Activated naive CD8-positive, alpha-beta T cell treated with anti-CD3 and anti-CD28 coated beads for 36 hours (primary cell): ENCODE results near the gene KRT86. TPM values are rescaled to one million over a fixed set of nuclear protein-coding genes. Genes with fewer than 3 reads are reported as not detected.
"Not testable (repeated sequence)": the region's sequence is repeated elsewhere in the genome, so short reads cannot be mapped to it uniquely, and the experiment has no call there.

ENCODE experiments used
- DNase-seq: peaks from one replicate; pipeline ENCODE4 v3.0.0; 2021
- H3K27ac Mint-ChIP-seq: one replicate; pipeline ENCODE4 v1.8.0; 2022; ENCODE audit warnings: mild to moderate bottlenecking, moderate library complexity, mixed read lengths
- H3K27me3 Mint-ChIP-seq: one replicate; pipeline ENCODE4 v1.8.0; 2022; ENCODE audit warnings: mild to moderate bottlenecking, mixed read lengths
- H3K36me3 Mint-ChIP-seq: one replicate; pipeline ENCODE4 v1.8.0; 2021; ENCODE audit warnings: mild to moderate bottlenecking, mixed read lengths
- H3K4me1 Mint-ChIP-seq: one replicate; pipeline ENCODE4 v1.8.0; 2021; ENCODE audit warnings: mixed read lengths
- H3K4me3 Mint-ChIP-seq: one replicate; pipeline ENCODE4 v1.8.0; 2022; ENCODE audit warnings: mild to moderate bottlenecking, moderate library complexity, mixed read lengths
- H3K9me3 Mint-ChIP-seq: one replicate; pipeline ENCODE4 v1.8.0; 2022; ENCODE audit warnings: mixed read lengths
- total RNA-seq, 2 experiments: library from RNA; stranded (reverse); gene quantifications; one replicate each; pipeline ENCODE4 v1.2.3, GENCODE V29; 2021

The KRT86 gene
- total RNA-seq, 2 experiments from 2014 or later = not detected

GRCh38 chr12:52245259-52245961, 29.0 kb upstream of the KRT86 start:
- Mint-ChIP-seq H3K4me1 (peaks cover 32% of the 10 kb centered on the region), H3K27me3 (peaks cover 29% of the 10 kb centered on the region), H3K4me3 (no peak overlapping the region), H3K36me3 (no peaks in the 10 kb centered on the region), H3K9me3 (no peaks in the 10 kb centered on the region), H3K27ac (no peak overlapping the region)
- DNase-seq = no peak

- Mint-ChIP-seq H3K36me3 (no peaks in the 10 kb centered on the region), H3K27me3 (peaks cover 33% of the 10 kb centered on the region), H3K9me3 (no peaks in the 10 kb centered on the region), H3K27ac (no peak overlapping the region), H3K4me1 (peaks cover 32% of the 10 kb centered on the region), H3K4me3 (no peak overlapping the region)
- DNase-seq = no peak
These were observed 28.4 kb upstream of the KRT86 start for GRCh38 chr12:52245962-52246569.

DNA sequence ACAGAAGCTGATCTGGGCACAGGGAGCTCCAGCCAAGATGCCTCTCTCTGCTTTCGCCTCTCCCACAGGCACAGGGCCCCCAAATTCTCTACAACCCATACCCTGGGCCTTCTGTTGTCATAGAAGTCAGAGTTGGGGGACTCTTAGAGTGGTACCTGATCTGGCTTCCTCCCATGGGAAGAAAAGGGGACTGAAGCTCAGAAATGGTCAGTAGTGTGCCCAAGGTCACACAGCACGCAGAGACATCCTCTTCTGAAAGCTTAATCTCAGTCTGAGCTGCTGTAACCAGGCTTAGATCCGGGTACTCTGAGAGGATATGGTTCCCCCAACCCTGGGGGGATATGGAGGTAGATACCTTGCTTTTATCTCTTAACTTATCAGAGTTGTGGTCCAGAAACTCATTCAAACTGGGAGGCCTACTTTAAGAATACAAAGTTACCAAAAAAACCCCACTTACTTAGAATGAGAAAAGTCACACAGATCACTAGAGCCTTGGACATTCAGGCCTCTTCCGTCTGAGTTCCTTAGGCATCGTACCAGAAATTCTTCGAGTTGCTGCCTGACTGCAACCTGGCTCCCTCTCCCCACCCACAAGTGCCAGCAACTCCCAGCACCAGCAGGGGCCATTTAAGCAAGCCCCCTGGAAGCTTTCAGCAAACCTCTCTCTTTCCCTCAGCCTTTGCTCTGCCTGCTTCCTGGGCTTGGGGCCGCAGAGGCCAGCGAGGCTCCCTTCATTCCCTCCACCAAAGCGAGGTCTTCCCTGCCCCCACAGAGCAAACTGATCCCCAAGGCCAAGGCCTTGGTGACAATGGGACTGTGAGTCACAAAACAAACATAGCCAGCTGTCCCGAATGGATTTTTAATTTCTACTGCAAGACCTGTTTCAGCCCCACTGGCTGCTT, 27.5 kb upstream of the KRT86 start:
- Mint-ChIP-seq H3K9me3 (no peaks in the 10 kb centered on the region), H3K27ac (no peak overlapping the region), H3K36me3 (peaks cover 2% of the 10 kb centered on the region), H3K27me3 (peaks cover 40% of the 10 kb centered on the region), H3K4me1 (peaks cover 38% of the 10 kb centered on the region), H3K4me3 (no peak overlapping the region)
- DNase-seq = no peak

DNA sequence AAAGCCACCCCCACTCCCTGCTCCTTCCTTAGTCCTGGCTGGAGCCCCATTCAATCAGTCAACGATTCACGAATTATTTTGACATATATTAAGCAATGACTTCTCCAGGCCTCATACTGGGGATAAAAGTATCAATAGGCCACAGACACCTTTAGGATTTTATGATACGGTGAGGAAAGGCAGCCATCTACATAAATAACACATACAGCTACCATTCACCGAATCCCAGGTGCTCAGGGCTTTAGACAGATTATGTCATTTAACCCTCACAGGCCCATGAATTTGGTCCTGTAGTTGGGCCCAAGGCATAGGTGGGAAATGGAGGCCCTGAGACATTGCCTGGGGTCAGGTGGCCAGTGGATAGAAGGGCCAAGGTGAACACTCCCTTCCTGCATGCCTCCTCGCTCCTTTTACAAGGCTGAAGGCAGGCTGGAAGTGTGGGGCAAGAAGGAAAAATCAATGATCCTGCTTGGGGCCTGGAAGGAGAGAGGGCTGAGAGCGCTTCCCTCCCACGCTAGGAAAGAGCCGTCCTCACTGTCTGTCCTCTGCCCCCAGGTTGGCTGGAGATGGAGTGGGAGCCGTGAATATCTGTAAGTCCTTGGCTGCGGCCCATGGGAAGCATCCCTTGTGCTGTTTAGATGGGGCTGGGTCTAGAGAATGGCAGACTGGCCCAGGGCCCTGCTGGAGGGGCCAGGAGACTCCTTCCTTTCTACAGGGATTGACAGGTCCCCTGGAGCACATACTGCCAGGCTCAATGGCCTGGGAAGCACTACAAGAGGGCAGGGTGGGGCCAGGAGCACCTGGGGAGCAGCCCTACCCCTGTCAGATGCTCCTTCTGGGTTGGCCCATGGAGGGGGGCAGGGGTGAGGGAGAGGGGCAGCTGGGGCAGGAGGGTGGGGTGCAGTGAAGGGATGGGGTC, 26.6 kb upstream of the KRT86 start:
- H3K27ac Mint-ChIP-seq = no peak overlapping the region
- DNase-seq = no peak
- H3K36me3 Mint-ChIP-seq = peaks cover 2% of the 10 kb centered on the region
- no peak overlapping the region for H3K4me3 Mint-ChIP-seq
- H3K9me3 Mint-ChIP-seq = no peaks in the 10 kb centered on the region
- peaks cover 38% of the 10 kb centered on the region for H3K4me1 Mint-ChIP-seq
- peaks cover 42% of the 10 kb centered on the region for H3K27me3 Mint-ChIP-seq

DNA sequence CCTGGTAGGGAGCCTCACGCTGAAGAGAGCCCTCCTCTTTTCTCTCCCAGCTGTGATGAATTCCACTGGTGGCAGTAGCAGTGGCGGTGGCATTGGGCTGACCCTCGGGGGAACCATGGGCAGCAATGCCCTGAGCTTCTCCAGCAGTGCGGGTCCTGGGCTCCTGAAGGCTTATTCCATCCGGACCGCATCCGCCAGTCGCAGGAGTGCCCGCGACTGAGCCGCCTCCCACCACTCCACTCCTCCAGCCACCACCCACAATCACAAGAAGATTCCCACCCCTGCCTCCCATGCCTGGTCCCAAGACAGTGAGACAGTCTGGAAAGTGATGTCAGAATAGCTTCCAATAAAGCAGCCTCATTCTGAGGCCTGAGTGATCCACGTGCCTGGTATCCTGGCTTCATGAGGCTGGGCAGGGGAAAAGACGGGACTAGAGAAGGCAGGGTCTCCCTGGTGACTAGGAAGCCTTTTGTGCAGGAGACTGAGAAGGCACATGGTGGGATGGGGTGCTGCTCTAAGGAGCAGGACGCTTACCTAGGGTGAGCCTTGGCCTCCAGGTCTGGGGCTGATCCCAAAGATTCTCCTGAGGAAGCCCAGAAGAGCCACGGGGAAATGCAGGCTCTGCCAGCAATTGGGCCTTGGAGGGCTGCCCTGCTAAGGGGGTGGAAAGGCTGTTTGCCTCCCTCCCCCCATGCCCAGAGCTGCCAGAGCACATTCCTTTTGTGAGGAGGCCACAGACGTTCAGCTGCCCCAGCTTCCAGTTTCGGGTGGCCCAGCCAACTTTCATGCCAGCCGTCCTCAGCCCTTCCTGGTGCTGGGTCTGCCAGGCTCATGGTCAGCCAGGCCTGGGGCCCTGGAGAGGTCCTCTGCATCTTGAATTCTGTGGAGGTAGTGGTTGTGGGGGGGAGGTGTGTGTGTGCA, 25.6 kb upstream of the KRT86 start:
- peaks cover 30% of the 10 kb centered on the region for H3K4me1 Mint-ChIP-seq
- no peak for DNase-seq
- H3K4me3 Mint-ChIP-seq = no peak overlapping the region
- peaks cover 2% of the 10 kb centered on the region for H3K36me3 Mint-ChIP-seq
- H3K27ac Mint-ChIP-seq = no peak overlapping the region
- no peaks in the 10 kb centered on the region for H3K9me3 Mint-ChIP-seq
- H3K27me3 Mint-ChIP-seq = peaks cover 42% of the 10 kb centered on the region

DNA sequence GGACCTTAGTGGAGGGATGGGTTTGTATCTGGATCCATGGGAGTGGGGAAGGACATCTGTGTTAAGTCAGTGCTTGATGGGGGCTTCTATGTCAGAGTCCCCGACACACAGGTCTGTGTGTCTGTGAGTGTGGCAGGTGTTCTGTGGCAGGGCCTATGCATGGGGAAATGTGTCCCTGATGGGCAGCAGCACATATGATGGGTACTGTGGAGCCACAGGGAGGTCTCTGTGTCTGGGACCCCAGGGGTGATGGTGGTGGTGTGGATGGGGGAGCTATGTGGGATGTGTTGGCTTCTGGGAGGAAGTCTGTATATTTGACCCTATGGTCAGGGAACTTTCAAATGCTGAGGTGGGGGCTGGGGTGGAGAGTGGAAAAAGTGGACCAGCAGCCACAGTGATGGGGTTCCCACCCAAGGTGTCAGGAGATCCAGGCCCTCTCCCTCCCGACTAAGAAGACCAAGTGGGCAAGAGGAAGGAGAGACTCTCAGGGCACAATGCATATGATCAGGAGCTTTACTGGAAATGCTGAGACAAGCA, 24.9 kb upstream of the KRT86 start:
- H3K27me3 Mint-ChIP-seq = peaks cover 42% of the 10 kb centered on the region
- peaks cover 2% of the 10 kb centered on the region for H3K36me3 Mint-ChIP-seq
- H3K4me1 Mint-ChIP-seq = peaks cover 24% of the 10 kb centered on the region

GRCh38 chr12:52250048-52250990, 24.1 kb upstream of the KRT86 start:
- H3K27me3 Mint-ChIP-seq = peaks cover 49% of the 10 kb centered on the region
- H3K9me3 Mint-ChIP-seq = no peaks in the 10 kb centered on the region
- H3K27ac Mint-ChIP-seq = no peak overlapping the region
- H3K4me1 Mint-ChIP-seq = peaks cover 20% of the 10 kb centered on the region
- peaks cover 2% of the 10 kb centered on the region for H3K36me3 Mint-ChIP-seq
- H3K4me3 Mint-ChIP-seq = no peak overlapping the region
- no peak for DNase-seq

More for the DNA sequence above, 24.9 kb upstream of the KRT86 start:
- no peak for DNase-seq
- H3K4me3 Mint-ChIP-seq = no peak overlapping the region
- H3K27ac Mint-ChIP-seq = no peak overlapping the region
- no peaks in the 10 kb centered on the region for H3K9me3 Mint-ChIP-seq

DNA sequence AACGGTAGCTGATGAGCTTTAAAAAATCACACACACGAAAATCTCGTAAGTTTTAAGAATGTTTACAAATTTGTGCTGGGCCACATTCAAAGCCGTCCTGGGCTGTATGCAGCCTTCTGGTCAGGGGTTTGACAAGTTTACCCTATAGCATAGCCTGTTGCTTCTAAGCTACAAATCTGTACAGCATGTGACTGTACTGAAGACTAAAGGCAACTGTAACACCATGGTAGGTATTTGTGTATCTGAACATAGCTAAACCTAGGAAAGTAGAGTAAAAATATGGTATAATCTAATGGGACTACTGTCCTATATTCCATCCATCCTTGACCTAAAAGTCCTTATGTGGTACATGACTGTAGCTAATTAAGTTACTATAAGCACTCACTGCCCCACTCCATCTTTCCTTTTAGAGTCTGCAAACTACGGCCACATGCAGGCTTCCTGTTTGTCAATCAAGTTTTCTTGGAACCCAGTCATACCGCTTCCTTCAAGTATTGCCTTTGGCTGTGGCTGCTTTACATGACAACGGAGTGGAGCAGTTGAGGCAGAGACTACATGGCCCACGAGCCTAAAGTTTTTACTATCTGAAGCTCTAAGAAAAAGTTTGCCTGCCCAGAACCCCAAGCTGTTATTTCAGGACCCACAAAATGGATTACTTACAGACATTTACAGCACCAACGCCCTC, 22.9 kb upstream of the KRT86 start:
- H3K27ac Mint-ChIP-seq = no peak overlapping the region
- no peaks in the 10 kb centered on the region for H3K9me3 Mint-ChIP-seq
- H3K4me1 Mint-ChIP-seq = peaks cover 15% of the 10 kb centered on the region
- peaks cover 2% of the 10 kb centered on the region for H3K36me3 Mint-ChIP-seq
- no peak overlapping the region for H3K4me3 Mint-ChIP-seq
- no peak for DNase-seq
- peaks cover 61% of the 10 kb centered on the region for H3K27me3 Mint-ChIP-seq

- not testable (repeated sequence) for H3K36me3 Mint-ChIP-seq, H3K4me3 Mint-ChIP-seq, DNase-seq, H3K27ac Mint-ChIP-seq, H3K9me3 Mint-ChIP-seq
- peaks cover 67% of the 10 kb centered on the region for H3K27me3 Mint-ChIP-seq
- H3K4me1 Mint-ChIP-seq = peaks cover 13% of the 10 kb centered on the region
These were observed 22.2 kb upstream of the KRT86 start for GRCh38 chr12:52252175-52252615.

DNA sequence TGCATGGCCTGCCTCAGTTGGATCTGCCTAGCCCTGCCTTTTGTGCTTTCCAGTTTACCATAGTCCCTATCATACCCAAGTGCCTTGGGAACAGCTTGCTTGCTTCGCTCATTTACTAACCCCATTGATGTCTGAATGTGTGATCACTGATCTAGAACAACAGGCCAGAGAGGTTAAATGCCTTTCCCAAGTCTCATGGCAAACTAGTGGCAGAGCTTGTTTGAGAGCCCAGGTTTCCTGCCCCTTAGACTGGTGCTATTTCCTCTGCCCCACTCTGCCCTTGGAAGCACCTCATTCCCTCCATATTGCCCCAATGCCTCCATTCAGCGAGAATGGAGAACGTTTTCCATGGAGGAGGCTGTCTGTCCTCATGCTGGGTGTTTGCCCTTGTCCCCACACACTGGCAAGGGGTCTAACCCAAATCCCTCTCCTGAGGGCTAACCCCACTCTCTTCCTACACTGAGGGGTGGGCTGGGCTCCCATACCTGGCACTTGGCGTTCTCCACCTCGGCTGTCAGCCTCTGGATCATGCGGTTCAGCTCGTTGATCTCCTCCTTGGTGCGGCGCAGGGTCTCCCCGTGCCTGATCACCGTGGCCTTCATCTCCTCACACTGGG, 21.6 kb upstream of the KRT86 start:
- Mint-ChIP-seq H3K36me3 (peaks cover 2% of the 10 kb centered on the region), H3K9me3 (no peaks in the 10 kb centered on the region), H3K27ac (no peak overlapping the region), H3K4me1 (peaks cover 12% of the 10 kb centered on the region), H3K27me3 (peaks cover 67% of the 10 kb centered on the region), H3K4me3 (no peak overlapping the region)
- DNase-seq = no peak

DNA sequence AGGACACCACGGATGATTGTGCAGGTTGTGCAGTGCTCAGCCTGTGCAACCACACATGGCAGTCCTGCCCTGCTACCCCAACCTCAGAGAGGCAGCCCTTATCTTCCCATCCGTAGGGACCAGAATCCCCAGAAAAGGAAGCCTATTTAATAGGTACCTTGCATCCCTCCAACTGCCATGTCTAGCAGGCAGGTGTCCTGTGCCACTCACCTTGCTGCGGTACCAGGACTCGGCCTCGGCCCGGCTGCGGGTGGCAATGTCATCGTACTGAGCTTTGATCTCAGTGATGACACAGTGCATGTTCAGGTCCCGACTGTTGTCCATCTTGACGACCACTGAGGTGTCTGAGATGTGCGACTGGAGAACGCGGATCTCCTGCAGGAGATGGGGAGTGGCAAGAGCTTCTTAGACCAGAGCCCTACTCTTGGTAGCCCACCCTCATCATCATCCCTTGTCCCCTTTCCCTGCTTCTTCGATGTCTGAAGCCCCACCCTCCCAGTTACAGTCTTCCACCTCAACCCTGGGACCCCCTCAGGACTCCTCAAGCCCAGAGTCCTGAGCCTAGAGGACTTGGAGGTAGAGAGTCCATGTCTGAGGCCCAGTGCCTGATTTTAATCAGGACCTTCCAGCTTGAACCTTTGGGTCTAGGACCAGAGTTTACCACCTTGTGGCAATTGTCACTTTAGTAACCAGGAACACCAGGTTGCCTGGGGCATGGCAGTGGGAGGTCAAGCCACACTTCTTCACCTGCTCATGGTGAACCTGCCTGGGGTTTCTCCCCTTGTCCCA, 20.9 kb upstream of the KRT86 start:
- no peak for DNase-seq
- H3K27me3 Mint-ChIP-seq = peaks cover 65% of the 10 kb centered on the region
- H3K27ac Mint-ChIP-seq = no peak overlapping the region
- peaks cover 15% of the 10 kb centered on the region for H3K4me1 Mint-ChIP-seq
- H3K4me3 Mint-ChIP-seq = no peak overlapping the region
- no peaks in the 10 kb centered on the region for H3K9me3 Mint-ChIP-seq
- H3K36me3 Mint-ChIP-seq = peaks cover 2% of the 10 kb centered on the region
